Left renal pelvis (tissue), 4 donors: Measurements from ENCODE around the gene CST3. TPM values are rescaled to one million over a fixed set of nuclear protein-coding genes. Genes with fewer than 3 reads are reported as not detected.

ENCODE experiments used
- DNase-seq, 4 donors: peaks; one replicate each; pipeline ENCODE4 v3.0.0-alpha.2; 2013; ENCODE audit warnings: low read depth in 4 of 4, low spot score in 3 of 4
- polyA plus RNA-seq, 4 donors: library from polyadenylated mRNA; unstranded; fragments of 120-200 nt; gene quantifications; one replicate each; pipeline ENCODE4 v1.2.1, GENCODE V29; 2013; ENCODE audit not compliant: insufficient read length in 4 of 4

CST3 gene
- polyA plus RNA-seq, 4 donors = 129 to 191 (median 160) TPM

DNA sequence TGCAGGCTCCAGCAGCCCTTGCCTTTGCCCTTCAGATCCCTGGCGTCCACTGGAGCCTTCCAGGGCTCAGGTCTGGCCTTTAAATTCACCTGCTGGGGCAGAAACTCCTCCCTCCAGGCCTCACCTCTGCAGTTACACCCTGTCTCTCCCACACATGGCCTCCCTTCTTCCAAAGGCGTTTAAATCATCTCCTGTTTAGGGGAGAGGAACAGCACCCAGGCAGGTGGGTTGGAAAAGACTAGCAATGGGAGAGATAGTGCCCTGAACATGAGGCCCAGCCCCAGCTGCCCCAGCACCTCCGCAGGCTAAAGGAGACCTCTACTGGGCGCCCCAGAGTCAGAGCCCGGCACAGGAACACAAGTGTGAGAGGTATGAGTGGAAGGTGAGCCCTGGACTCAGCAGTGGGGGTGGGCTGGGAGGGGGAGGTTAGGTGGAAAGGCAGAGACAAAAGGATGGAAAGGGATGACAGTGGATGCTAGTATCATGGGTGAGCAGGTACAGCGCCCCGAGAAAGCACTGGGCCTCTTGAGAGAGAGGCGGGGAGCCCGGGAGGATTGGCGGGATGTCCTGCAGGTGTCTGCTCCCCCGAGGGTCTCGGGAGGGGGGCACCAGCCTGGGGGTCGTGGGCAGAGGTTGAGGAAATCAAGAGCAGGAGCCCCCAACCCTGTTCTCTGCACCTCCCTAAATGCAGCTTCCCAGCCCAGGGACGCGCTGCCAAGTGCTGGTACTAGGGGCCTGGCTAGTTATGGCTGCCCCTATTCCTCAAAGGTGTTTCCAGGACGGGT lies 31.7 kb downstream of the CST3 start, which contains the start of gene CST9:
Gene CST9, minus strand, starts transcription at position 51 of the 785 bp plus-strand sequence. CDS start 53 bp downstream, outside the sequence.
- no peak for DNase-seq

DNA sequence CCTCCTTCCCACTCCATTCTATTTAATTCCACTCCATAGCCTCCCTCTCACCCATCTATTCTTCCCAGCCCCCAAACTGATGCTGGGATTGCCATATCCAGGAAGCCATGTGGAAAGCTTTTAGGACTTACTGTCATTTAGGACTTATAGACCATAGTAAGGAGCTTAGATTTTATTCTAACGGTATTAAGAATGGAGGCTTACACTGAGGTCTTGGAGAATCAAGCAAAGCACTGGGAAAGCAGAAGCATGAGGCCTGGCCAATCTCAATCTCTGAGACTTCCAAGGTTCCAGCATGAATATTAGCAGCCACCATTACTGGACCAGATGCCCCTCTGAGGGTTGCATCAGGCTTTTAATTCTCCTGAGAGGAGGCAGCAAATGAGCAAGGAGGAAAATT lies 33.4 kb downstream of the CST3 start:
- DNase-seq = no peak

DNA sequence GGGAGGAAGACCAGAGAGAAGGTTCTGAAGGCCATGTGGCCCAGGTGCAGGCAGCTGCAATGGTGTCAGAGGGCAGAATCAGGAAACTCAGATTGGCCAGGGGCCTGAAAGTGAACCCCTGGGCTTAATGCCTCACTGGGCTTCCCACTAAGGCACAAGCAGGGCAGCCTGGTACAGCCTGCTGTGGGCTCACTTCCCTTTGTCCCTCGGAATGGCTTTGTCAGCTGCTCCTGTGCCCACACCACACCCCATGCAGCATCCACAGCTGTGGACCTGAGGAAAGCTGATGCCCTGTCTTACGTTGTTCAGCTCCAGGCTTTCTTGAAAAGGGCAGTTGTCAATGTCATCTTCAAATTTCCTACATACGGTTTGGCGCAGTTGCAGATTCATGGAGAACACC lies 34.4 kb downstream of the CST3 start:
- no peak for DNase-seq

DNA sequence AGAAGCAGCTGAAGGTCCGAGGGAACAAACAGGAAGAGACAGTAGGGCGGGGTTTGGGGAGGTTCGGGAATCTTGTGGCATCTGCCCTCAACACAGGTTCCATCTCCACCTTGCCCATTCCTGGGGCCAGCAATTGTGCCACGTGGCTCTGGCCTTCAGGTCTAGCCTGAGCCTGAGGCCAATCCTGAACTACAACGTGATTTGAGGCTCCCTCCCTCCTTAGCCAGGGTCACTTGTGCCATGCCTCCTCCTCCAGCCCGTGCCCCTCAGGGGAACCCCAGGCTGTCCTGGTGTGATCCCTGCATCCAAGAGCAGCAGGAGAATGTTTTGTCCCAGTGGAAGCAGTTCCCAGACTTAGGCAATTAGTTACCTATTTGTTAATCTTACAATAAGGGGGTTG lies 35.1 kb downstream of the CST3 start:
- DNase-seq = no peak

DNA sequence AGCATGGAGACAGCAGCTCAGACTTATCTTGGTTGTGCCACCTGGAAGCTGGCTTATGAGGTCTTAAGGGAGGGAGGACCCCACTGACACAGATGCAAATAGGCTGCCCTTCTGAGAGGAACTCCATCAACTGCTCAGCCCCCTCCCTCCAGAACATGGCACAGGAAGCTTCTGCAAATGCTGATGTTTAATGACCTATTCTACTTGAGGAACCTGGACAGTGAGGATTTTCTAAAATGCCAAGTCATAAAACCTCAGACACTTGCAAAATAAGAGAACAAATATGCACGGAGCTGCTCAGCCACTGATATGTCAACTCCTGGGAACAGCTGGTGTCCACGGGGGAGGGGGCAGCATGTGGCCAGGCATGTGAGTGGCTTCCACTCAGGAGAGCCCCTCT lies 35.5 kb downstream of the CST3 start:
- no peak for DNase-seq

DNA sequence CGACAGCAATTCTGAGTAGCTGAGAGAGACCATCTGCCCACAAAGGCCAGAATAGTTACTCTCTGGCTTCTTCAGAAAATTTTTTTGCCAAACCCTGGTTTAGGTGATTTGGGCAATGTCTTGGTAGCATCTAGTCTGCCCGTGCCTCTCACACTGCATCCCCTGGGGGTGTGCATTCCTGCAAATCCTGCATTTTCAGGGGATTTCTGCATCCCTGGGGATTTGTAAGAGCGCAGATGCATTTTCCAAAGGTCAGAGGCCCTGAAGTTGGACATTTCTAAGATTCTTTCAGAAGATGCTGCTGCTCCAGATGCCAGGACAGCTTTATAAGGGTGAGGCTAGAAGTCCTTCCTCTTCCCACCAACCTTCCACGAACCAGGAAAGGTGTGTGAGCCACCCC lies 36.0 kb downstream of the CST3 start:
- DNase-seq = no peak

DNA sequence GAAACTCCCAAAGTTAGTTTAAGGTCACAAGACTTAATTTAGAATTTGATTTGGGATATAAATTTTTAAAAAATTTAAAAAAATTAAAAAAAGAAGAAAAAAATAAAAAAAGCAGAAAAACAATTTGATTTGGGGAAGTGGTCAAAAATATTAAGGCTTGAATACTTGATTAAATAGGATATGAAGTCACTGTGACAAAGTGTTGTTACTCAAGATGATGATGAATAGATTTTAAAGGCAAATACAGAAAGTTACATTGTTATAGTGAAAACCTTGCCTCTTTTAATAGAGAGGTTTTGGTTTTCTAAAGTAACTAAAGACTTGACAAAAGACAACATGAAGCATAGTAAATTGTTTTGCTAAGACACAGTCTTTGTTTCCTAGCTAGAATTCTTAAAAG lies 39.3 kb downstream of the CST3 start:
- DNase-seq = no peak

DNA sequence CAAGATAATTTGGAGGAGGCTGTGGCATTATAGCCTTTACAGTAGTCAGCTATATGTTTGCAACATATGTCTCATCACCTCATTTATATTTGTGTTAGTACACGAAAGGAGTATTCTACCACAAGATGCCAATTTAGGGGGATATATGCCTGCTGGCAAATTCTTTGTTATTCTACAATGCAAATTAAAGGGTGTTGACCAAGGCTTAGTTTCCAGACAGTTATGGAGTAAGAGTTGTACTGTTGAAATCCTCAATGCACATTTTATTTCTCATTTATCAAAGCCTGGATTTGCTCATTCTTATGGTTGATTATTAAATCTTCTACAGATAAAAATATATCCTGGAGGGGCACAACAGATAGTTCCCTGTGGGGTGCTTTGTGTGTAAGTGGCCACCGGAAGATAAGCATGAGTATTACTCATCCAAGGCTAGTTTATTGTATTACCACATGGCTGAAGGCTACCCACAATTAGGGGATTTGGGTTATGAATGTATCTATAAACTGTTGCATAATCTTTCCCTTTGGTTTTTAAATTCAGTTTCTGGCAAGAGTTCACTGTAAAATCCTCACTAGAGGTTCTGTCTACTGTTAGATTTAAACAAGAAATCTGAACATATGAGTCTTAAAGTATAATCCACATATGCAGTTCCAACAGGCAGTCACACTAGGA lies 41.0 kb downstream of the CST3 start:
- no peak for DNase-seq

DNA sequence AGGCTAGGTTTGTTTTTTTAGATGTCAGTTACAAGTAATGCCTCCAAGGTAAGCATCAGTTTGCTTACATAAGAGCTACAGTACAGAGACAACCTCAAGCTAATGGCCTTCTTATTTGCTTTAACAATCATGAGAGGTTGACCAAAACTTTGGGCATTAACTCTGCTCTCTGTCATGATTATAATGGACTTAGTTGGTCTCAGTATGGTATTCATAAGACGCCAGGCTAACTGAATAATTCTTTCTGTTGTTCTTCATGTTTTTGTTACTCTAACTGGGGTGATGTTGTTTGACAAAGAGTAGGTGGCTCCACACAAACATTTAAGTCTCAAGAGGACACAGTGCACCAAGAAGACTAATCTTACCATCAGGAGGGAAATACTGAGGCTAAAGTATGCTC lies 41.8 kb downstream of the CST3 start:
- DNase-seq = no peak

DNA sequence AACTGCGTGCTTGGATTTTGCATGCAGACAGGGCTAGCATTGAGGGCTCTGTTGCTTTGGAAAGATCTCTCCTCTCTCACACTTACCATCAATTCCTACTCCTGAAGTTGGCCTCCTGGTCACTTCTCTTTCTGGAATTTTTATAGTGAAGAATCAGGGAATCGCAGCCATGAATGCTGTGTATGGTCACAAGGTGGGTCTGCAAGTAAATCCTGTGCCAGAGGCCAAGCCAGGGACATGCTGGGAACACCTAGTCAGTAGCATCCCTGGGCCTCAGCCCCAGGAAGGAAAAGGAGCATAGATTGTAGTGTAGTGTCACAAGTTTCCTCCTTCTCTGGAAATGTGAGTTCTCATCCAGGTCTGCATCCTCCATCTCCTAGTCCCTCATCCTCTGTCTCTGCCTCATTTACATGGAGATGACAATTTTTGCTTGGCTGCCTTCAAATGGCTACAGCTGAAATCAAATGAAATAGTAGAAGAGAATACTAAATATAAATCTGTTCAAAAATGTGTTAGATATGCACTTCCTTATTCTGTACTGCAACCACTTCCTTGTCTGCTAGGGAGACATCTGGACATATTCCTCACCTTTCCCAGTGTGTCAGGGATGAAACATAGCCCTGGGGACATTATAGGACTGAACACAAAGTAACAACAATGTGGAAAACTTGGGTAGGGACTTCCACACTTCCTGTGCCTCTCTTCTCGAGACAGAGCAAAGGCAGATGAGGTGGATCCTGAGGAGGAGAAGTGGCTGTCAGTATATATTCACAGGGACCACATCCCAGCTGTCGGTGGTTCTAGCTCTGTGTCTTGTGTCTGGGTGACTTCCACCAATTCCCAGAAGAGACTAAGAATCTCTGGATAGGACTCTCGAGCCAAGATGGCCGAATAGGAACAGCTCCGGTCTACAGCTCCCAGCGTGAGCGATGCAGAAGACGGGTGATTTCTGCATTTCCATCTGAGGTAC lies 49.0 kb downstream of the CST3 start:
- no peak for DNase-seq

DNA sequence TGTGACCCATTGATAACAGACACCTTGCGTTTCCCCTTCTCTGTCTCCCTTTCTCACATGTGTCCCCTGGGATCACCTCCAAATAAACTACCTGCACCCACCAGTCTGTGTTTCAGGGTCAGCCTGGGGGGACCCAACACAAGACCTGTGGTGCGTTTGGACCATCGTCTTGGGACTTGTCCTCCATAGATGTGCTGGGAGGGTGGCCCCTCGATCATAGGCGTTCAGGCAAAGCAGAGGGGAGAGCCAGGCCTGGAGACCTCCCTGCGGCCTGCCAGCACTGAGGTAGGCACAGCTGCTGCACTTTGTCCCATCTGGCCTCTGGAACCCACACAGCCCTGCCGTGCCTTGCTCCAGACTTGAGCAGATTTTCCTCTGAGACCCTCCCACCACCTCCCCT lies 50.1 kb downstream of the CST3 start:
- no peak for DNase-seq

DNA sequence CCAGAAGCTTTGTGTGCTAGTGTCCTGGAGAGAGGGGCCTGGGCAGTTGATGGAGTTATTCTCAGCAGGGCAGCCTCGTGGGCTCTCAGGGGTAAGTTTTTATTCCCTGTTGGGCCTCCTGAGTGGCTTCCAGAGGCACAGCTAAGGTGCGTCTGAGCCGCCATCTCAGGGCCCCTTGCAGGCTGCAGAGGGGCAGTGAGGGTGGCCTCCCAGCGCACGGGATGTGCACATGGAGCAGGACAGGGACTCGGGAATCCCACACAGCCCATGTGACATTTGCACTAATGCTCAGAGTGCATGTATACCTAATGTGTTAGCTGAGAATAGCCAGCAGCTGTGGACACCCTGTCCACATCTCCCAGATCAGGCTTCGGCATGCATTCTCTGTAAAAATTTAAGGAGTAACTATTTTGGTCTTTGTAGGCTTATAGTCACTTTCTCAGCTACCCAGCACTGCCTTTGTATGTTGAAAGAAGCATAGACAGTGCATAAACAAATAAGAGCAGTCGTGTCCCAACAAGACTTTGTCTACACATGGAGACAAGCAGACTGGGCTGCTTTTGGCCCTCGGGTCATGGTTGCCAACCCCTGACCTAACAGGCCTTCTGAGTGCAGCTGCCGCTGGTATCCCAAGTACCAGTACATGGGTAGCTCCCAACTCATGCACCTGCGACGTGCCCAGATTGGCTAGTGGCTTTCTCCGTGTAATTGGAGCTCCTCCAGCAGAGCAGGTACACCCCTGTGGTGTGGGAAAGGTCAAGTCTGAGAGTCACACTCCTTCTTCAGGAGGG lies 50.8 kb downstream of the CST3 start:
- no peak for DNase-seq

DNA sequence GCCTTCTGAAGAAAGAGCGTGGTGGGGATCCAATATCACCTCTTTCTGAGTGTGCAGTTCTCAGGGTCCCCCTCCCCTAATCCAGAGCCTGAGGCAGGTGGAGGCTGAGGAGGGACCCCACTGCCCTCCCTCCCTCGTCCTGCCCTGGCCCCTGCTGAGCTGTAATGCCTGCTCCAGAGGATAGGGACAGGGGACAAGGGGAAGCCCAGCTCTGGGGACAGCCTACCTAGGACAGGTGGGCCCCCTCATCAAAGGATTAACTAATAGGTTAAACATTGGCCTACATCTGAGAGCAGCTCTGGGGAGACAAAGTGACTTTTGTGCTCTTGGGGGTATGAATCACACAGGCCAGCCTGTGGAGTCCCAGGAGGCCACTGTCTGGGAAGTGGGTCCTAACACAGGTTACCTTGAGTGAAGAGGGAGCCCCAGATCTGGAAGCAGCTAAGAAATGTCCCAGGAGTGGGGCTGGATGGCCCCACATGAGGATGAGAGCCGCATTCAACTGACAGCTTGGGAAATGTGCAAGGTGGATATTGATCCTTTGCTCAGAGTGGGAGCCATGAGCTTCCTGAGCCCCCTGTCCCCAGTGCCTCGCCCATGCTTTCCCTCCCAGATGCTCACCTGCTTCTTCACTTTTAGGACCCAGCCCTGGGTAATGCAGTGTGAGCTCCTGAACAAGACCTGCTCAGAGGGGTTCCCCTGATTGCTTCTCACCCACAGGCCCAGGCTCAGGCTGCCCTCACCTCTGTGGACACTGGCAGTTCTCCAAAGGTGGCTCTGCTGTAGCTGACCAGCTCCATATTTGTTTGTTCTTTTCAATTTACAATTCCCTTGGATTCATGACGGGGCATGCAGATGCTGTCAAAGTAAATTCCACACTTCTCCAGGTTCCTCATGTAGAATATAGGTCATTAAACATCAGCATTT lies 51.7 kb downstream of the CST3 start:
- DNase-seq = no peak

DNA sequence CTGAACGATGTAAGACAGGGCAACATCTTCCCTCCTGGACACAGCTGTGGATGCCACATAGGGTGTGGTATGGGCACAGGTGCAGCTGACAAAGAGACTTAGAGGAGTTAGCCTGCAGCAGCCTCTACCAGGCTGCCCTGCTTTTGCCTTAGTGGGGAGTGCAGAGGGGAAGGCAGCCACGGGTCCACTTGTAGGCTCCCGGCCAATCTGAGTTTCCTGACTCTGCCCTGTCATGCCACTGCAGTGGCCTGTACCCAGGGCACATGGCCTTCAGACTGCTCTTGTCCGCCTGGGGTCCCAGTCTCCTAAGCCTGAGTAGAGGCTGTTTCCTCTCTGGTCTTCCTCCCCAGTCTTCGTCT lies 52.3 kb downstream of the CST3 start:
- no peak for DNase-seq

DNA sequence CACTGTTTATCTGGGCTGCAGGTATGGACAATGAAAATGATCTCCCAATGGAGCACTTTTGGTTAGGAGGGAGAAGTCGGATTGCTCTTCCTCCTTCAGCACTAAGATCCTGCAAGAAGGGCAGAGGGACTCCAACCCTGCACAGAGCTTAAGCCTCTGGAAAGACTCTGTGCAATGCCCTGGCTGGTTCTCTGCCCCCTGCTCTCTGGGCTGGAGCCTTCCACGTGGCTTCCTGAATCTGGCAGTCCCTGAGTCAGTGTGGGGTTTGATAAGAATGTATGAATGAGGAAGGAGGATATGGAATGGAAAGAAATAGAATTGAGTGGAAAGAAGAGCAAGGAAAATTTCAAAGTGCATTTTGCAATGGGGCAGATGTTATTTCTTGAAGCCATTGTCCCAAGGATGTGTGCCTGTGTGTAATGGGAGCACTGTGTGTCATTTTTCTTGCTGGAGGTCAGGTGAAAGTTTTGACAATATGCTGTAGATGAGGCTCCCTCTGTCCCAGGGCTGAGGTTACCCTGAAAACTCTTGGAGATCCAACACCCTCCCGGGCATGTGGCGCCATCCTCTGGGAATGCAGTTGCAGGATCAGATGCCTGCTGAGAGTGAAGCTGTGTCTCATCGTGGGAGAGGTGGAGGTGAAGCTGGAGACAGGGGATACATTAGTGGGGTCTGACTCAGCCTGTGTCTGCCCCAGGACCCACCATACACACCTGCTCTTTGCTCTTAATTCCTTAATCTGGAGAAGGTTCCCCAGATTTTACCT lies 53.1 kb downstream of the CST3 start:
- no peak for DNase-seq
